Non-pigmented ciliary epithelial cell (primary cell): ENCODE results near the gene ASAH2.
"Not testable (repeated sequence)": the region's sequence is repeated elsewhere in the genome, so short reads cannot be mapped to it uniquely, and the experiment has no call there.

Experiments used
- DNase-seq: peaks from one replicate; pipeline ENCODE4 v3.0.0-alpha.2; 2010; ENCODE audit warnings: low read depth

The ASAH2 gene

DNA sequence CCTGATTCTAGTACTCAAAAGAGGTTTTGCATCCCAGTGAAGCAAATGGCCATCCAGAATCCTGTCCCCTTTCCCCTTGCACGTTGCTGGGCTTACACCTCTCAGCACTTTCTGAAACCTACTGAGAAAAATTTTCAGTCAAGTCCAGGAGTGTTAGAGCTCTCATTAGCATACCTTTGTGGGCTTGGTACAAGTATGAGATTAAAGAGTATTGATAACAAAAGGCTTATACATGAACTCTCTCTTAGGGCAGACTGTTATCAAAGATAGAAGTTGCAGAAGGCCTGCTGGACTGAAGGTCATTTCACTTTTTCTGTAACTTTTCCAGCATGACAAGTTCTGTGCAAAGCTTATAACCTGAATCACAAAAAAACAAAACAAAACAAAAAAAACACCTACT, at the start of gene ASAH2:
Gene ASAH2 (minus strand): TSS at position 123 of the 400 bp plus-strand sequence. CDS start 2,906 bp downstream, outside the sequence.
- no peak for DNase-seq

DNA sequence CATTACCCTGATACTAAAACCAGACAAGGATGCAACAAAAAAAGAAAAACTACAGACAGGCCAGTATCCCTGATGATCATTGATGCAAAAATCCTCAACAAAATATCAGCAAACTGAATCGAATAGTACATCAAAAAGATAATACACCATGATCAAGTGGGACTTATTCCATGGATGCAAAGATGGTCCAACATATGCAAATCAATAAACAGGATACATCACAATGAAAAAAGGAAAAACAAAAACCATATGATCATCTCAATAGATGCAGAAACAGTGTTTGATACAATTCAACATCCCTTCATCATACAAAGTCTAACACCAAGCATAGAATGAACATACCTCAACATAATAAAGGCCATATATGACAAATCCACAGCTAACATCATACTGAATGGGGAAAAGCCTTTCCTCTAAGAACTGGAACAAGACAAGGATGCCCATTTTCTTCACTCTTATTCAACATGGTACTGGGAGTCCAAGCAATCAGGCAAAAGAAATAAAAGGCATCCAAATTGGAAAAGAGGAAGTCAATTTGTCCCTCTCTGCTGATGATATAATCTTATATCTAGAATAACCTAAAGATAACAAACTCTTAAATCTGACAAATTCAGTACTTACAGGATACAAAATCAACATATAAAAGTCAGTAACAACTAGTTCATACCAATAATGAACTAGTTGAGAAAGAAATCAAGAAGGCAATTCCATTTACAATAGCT, 48.8 kb upstream of the ASAH2 start:
- DNase-seq: no peak

DNA sequence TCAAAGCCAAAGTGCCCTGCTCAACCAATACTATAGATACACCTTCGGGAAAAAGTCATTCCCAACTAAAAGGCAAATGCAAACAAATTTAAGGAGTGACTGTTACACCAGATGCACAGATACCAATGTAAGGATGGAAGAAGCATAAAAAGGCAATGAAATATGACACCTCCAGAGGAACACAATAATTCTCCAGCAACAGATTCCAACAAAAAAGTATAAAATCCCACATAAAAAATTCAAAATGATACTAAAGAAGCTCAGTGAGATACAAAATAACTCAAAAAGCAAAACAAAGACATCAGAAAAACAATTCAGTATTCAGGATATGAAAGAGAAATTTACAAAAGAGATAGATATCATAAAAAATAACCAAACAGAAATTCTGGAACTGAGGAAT, 44.1 kb upstream of the ASAH2 start:
- no peak for DNase-seq

DNA sequence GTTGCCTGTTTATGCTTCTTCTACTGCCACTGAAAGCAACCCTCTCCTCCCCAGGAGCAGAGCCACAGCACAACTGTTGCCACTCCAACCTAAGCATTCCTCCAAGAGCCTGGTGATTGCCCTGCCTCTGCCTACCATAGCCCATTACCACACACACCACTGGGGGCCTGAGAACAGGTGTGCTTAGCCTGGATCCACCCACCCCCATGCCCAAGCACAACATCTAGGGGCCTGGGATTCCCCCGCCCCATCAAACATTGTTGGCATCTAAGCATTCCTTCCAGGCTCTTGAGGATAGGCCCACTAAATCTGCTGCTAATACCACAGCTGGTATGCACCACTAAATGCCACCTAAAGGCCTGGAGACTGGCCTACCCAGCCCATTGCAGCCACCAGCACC, 43.3 kb upstream of the ASAH2 start:
- DNase-seq: no peak

DNA sequence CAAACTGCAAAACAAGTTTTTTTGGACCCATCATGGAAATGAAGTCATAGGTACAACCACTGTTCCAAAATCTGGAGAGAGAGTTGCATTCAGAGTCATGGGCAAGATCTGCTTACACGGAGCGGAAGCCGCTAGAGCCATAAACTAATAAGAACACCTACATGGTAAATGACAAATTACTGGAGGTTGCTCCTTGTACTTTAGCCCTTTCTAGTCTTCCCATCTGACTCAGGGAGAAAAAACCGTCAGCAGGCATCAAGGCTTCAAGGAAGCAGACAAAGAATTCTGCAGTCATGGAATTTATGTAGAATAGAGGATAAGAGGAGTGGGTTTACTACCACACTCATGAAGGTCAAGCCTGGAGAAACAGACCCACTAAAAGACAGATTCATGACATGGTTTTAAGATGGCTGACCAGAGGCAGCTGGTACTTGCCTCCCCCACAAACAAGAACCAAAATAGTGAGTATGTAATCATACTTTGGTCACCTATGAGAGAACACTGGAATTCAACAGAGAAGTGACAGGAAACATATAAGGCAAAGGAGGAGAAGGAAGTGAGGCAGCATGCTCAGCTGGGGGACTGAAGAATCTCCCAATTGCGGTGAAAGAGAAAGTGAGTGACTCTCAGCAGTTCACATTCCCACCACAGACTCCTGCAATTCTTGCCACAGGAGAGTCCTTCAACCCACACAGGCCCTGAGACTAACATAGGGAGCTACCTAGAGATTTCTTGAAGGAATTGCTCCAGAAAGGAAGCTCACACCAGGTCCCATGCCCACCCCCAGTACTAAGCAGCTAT, 42.4 kb upstream of the ASAH2 start:
- DNase-seq: no peak

DNA sequence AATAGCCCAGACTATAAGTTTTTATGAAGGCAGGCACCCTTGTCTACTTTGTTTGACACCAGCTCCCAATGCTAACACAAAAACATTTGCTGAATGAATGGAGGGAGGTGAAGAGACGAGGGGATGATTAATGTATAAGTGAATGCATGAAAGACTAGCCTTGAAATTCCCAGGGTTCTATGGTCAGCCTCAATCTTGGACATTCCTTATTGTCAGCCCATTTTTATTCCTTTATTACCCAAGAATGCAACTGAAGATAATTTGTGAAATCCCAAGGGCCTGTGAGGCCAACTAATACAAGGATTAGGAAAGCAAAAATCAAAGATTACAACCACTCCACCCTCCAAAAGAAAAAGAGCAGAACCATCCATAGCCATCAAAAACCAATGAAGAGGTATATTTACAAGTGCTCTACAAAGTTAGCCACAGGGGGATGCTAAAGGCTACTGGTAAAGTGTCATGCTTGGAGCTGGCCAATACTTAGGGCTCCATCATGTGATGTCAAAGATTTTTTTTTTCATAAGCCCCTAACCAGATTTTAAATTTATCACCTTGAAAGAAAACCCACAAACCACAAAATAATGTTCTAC, 40.0 kb upstream of the ASAH2 start:
- no peak for DNase-seq

DNA sequence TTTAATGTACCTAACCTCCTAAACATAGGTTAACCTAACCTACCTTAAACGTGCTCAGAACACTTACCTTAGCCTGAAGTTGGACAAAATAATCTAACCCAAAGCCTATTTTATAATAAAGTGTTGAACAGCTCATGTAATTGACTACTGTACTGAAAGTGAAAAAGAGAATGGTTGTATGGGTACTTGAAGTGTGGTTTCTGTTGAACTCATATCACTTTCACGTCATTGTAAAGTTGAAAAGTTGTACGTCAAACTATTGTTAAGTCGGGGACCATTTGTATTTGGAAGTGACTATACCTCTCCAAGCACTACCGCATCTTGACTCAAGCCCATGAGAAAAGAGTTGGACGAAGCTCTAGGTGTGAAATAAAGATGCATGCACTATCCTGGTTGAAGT, 37.9 kb upstream of the ASAH2 start:
- no peak for DNase-seq

DNA sequence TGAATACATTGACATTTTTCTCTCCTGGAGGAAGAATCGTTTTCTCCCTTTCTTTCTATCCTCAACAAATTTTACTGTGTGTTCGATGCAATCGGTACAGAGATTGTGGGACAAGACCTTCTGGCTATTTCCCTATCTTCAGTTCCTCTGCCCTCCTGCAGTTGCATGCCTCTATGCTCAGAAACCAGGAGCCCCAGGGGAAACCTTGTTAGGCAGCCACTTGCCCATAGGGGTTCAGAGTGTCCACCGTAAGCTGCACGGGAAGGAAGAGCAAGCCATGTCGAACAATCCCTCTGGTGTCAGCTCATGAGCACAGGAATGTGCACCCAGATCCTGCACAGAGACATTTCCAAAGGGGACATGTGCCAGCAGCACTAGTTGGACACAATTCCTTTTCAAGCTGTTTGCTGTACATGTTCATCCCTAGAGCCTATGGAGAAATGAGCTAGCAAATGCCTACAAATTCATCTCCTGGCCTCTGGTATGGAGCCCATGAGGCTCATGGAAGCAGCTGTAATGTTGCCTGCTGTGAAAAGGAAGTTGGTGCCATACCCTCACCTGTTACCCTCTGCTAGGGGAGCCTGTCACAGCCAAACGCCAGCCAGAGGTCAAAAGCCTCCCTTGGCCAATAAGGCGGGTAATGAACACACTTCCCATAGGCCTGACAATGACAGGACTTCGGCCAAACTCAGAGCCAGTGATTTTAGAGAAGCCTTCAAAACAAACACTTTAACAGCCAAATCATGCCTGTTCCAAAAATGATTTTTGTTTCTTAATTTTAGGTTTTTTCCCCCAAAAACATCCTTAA, 35.9 kb upstream of the ASAH2 start:
- DNase-seq: no peak

DNA sequence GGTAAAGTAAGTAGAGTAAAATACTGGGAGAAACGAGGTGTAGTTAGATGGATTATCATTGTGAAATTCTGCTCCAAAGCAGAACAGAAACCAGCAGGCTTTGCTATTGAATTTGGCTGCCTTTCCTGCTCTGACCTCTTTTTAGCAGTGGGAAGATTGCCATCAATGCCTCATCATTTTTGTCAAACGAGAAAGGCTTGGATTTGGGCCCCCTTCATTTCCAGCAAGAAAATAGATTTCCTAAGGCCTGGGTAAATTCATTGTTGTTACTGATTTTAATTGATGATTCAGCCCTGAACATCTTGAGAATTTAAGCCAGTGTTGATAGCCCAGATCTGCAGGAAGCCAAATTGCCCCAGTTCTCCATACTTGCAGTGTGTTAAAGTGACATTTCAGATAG, 35.2 kb upstream of the ASAH2 start:
- DNase-seq: no peak

DNA sequence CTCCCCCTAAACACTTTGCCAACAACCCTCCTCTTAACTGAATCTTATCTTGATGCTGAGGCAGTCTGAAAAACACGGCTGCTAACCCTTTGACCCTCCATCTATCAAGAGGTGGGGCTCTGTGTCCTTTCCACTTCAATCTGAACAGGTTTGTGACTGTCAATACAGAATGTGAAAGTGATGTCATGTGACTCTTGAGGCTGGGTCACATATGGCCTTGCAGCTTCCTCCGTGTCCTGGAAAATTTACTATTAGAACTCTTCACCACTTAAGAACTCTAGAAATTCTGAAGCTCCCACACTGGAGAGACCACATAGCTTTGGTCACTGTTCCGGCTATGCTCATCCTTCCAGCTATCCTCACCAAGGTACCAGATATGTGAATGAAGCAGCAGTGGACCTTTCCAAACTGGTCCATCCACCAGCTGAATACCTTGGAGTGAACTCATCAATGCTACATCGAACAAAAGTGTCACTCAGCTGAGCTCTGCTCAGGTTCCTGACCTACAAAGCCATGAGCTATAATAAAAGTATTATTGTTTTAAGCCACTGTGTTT, 30.7 kb upstream of the ASAH2 start:
- no peak for DNase-seq

DNA sequence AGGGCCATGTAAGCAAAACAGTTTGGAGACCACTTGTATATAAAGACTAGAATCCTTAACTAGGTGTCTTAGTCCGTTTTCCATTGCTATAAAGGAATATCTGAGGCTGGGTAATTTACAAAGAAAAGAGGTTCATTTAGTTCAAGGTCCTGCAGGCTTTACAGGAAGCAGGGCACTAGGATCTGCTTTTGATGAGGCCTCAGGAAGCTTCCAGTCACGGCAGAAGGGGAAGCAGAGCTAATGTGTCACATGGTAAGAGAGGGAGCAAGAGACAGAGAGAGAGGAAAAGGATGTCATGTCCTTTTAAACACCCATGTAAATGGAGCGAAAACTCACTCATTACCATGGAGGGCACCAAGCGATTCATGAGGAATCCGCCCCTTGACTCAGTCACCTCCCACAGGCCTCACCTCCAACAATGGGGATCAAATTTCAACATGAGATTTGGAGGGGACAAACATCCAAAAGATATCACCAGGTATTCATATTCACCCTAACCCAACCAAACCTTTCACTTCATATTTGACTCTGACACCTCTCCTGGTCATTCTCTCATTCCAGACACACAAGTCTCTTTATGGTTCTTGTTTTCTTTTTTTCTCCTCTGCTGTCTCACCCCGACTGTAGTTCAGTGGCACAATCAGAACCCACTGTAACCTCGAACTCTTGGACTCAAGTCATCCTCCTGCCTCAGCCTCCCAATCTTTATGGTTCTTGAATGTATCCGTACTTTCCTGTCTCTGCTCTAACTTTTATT, 30.1 kb upstream of the ASAH2 start:
- DNase-seq: no peak

DNA sequence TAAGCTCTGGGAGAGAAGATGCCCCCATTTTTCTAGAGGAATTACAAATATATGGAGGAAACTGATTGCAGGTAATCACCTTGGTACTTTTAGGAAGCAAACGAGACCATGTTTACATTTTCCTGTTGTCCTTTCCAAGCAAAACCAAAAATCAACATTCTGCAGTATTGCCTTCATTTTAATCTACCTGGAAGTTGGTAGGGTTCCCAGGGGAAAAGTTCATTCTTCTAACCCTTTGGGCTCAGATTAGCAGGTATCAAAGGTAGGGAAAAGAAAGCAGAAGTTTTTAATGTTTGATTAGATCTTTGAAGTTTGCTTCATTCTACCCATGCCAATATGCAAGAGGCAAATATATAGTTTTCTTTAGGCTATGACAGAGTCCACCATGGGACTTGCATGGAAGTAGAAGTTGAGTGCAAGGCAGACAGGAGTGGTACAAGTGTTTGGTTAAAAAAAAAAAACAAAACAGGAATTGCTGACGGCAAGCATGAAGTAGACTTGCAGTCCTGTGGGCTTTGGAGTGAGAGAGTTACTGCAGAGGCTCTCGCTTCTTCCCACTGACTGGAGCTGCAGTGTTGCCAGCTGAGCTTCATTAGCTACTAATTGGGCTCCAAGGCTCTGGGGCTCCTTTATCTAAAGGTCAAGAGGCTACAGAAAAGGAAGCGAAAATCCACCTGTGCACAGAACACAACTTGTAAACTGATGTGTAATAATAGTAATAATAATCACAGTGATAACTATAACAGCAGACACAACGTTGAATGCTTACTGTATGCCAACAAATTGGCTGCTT, 28.9 kb upstream of the ASAH2 start:
- no peak for DNase-seq

DNA sequence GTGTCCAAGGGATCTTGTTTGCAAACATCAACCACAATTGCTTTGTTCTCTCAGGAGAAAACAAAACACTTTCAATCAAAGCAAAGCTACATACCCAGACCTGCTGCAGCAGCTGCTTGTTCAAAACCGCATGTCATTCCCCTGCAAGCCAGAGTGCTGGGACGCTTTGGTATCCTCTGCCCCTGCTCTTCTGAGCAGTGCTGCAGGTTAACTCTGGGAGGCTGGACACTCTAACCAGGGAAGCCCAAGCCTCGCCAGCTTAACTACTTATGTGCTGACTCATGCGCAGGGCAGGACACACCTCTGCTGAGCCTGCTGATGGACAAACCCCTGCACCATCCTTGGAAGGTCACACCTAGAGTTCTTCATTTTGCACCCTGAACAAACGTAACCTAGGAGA, 28.2 kb upstream of the ASAH2 start:
- DNase-seq: no peak

DNA sequence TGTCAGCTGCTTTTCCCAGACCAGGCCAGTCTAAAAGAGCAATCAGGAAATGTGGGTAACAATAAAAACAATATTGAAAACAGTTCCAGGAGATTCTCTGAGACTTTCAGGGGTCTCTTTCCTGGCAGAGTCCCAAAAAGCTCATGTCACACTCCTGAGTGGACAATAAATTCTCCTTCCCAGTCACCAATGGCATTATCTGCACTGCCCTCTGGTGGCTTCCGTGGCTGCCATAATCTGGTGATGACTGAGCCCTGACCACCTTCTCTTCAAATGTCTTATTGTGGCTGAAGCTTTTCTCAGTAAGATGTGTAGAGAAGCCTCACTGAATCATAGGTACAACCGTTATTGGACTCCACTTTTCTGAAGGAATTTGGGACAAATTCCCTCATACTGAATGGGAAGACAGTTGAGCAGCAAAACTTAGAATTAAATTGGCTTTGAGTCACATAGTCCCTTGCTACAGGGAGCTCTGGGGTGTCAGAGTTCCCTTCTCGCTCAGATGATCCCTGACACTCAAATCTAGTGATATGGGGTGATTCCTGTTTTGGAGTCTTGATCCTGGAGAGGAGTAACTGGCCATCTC, 24.4 kb upstream of the ASAH2 start:
- no peak for DNase-seq

DNA sequence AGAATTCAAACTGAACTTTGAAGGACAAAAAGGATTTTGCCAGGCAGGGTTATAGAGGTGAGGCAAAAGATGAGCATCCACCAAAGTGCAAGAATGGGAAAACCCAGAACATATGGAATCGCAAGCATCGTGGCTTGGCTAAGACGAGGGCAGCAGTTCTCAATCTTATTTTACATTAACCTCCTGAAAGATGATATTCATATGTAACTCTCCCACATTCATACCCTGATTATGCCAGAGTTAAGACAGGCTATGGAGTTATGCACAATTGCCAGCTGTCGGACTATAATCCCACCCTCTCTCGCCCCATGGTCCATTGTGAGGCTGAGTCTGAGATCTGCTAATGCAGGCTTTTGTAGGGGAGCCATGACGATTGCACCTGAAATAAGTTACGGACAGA, 21.2 kb upstream of the ASAH2 start:
- DNase-seq: no peak

DNA sequence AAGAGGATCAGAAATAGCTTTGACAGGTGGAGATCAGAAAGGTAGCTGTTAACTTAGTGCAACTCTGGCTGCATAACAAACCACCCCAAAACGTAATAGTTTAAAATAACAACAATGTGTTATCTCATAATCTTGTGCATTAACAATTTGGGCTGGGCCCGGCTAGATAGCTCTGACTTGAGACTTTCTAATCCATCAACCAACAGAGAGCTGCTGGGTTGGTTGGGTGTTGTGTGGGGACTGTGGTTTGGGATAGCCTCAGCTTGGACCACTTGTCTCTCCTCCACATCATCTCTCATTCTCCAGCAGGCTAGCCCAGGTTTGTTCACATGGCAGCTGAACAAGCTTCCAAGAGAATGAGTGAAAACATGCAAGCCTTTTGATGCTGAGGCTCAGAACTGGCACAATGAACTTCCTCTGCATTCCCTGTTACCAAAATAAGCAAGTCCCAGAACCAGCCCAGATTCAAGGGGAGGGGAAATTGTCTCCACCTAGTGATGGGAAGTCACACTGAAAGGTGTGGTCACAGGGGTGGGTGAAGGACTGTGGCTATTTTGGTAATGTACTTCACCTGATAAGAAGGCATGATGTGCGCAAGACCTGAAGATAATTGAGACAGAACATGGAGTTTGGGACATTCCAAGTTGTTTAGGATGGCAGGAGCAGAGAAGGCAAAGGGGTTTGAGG, 20.4 kb upstream of the ASAH2 start:
- DNase-seq: no peak

DNA sequence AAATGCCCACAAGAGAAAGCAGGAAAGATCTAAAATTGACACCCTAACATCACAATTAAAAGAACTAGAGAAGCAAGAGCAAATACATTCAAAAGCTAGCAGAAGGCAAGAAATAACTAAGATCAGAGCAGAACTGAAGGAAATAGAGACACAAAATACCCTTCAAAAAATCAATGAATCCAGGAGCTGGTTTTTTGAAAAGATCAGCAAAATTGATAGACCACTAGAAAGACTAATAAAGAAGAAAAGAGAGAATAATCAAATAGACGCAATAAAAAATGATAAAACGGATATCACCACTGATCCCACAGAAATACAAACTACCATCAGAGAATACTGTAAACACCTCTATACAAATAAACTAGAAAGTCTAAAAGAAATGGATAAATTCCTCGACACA, 16.6 kb upstream of the ASAH2 start:
- not testable (repeated sequence) for DNase-seq

DNA sequence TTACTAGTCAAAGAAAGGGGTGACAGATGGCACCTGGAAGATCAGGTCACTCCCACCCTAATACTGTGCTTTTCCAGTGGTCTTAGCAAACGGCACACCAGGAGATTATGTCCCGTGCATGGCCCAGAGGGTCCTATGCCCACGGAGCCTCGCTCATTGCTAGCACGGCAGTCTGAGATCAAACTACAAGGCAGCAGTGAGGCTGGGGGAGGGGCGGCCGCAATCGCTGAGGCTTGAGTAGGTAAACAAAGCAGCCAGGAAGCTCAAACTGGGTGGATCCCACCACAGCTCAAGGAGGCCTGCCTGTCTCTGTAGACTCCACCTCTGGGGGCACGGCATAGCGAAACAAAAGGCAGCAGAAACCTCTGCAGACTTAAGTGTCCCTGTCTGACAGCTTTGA, 11.3 kb upstream of the ASAH2 start:
- not testable (repeated sequence) for DNase-seq

DNA sequence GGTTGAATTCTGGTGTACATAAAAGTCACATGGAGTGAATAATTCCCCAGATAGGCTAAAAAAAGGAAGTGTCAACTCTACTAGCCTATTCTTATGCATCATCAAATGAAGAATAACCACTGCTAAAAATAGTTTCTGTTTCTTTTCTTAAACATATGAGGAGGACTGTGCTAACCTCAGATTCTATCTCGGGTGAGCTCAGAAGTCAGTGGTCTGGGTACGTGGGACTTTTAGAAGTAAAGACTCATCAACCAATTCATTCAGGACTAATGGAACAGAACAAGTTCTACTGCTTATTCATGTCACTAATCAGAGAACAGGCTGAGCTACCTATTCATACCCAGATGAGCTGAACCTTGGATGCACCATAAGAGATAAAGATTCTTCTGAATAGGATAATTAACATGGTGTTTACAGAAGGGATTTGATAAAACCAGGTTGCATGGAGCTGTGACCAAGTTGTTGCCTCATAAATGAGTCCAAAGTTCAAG, 9.5 kb upstream of the ASAH2 start:
- DNase-seq: peak; percentile 8
